Ovary (tissue), 3 donors: ENCODE measurements around the gene TNFRSF18.

Source experiments
- POLR2A ChIP-seq: fragments of 450-650 bp; IDR thresholded peaks from one replicate; pipeline ENCODE4 v1.6.1; 2017; ENCODE audit warnings: antibody characterized with exemption, mild to moderate bottlenecking, moderate library complexity
- TF ChIP-seq, protein P1 (sequence below), 3 donors: fragments of 450-650 bp in 2 of 3; fragments of 200-600 bp in 1 of 3; IDR thresholded peaks; one replicate each; pipeline versions ENCODE4 v1.5.1 to v1.8.0; 2016 to 2022; ENCODE audit warnings: antibody characterized with exemption in 3 of 3, mild to moderate bottlenecking in 1 of 3
- donor health status: DM: no; HTN: no; CAD: no.

DNA sequence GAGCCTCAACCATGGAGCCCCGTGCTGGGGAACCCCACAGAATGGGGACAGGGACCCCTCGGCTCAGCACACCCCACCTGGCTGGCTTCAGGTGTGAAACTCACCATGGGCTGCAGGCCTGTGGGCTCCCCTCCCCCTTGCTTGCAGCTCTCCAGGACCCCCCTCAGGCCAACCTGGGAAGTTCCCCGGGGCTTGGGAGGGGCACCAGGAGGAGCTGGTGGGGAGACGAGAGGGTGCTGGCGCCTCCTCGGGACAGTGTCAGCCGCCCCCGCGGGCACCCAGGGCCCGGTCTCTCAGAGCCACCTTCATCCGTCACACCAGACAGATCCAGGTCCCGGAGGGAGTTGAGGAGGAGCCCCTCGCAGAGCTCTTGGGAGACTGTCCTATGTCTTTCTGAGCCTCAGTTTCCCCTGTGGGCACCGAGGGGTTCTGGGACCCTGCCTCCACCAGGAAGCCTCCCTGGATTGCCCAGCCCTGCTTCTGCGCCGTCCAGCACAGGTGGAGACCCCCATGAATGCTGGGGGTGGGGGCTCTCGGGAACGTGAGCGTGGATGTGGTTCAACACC is 657 bp upstream of the TNFRSF18 start:
- TF ChIP-seq, protein P1, sequence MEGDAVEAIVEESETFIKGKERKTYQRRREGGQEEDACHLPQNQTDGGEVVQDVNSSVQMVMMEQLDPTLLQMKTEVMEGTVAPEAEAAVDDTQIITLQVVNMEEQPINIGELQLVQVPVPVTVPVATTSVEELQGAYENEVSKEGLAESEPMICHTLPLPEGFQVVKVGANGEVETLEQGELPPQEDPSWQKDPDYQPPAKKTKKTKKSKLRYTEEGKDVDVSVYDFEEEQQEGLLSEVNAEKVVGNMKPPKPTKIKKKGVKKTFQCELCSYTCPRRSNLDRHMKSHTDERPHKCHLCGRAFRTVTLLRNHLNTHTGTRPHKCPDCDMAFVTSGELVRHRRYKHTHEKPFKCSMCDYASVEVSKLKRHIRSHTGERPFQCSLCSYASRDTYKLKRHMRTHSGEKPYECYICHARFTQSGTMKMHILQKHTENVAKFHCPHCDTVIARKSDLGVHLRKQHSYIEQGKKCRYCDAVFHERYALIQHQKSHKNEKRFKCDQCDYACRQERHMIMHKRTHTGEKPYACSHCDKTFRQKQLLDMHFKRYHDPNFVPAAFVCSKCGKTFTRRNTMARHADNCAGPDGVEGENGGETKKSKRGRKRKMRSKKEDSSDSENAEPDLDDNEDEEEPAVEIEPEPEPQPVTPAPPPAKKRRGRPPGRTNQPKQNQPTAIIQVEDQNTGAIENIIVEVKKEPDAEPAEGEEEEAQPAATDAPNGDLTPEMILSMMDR (IDR thresholded peaks at IDR 0.05) = no peak
- TF ChIP-seq POLR2A = no peak
